Ovary (tissue), 3 donors: ENCODE data around the gene KCNQ4.

ENCODE experiments used
- EP300 ChIP-seq: sonication (generic); formaldehyde crosslinking; IDR thresholded peaks from one replicate; pipeline ENCODE4 v1.6.1; 2017; ENCODE audit warnings: antibody characterized with exemption
- POLR2A ChIP-seq: fragments of 450-650 bp; IDR thresholded peaks from one replicate; pipeline ENCODE4 v1.6.1; 2017; ENCODE audit warnings: antibody characterized with exemption, mild to moderate bottlenecking, moderate library complexity
- TF ChIP-seq, protein P1 (sequence below), 3 donors: fragments of 450-650 bp in 2 of 3; fragments of 200-600 bp in 1 of 3; IDR thresholded peaks; one replicate each; pipeline versions ENCODE4 v1.5.1 to v1.8.0; 2016 to 2022; ENCODE audit warnings: antibody characterized with exemption in 3 of 3, mild to moderate bottlenecking in 1 of 3
- donor health status: DM: no; HTN: no; CAD: no.

DNA sequence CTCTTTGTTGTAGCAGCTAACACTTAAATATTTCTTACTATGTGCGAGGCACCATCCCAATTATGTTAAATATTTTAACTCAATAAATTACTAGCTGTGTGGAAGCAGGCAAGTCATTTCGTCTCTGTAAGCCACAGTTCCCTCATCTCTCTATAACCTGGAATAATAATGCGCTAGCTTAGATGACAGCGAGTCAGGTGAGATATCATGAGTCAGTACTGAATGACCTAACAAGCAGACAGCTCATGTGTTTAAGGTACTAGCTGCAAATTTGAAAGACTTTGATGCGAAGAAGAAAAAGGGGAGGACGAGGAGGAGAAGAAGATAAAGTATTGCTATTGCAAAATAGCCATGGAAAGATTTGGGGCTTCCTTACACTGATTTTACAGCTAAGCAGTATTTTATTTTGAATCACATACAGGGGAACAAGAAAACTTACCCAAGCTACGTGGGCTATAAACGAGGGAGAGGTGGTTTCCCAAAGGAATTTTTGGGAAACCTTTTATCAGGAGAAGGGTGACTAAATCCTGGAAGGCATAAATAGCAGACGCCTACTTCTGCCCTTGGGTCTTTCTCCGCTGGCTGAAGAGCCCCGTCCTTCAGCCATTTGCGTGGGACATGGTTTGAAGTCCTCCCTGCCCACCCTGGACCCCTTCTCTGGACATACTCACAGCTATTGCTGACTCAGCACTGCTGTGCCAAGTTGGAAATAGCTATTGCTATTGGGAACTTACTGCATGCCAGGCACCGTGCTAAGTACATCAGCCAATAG, 69.7 kb downstream of the KCNQ4 start:
- TF ChIP-seq, protein P1, sequence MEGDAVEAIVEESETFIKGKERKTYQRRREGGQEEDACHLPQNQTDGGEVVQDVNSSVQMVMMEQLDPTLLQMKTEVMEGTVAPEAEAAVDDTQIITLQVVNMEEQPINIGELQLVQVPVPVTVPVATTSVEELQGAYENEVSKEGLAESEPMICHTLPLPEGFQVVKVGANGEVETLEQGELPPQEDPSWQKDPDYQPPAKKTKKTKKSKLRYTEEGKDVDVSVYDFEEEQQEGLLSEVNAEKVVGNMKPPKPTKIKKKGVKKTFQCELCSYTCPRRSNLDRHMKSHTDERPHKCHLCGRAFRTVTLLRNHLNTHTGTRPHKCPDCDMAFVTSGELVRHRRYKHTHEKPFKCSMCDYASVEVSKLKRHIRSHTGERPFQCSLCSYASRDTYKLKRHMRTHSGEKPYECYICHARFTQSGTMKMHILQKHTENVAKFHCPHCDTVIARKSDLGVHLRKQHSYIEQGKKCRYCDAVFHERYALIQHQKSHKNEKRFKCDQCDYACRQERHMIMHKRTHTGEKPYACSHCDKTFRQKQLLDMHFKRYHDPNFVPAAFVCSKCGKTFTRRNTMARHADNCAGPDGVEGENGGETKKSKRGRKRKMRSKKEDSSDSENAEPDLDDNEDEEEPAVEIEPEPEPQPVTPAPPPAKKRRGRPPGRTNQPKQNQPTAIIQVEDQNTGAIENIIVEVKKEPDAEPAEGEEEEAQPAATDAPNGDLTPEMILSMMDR (IDR thresholded peaks at IDR 0.05) = no peak
- TF ChIP-seq POLR2A (no peak), EP300 (no peak)
